ENCODE results near the gene TNFRSF11A. TPM values are rescaled to one million over a fixed set of nuclear protein-coding genes. Genes with fewer than 3 reads are reported as not detected.

TNFRSF11A gene
- total RNA-seq, 1 donor = 1.1 TPM

DNA sequence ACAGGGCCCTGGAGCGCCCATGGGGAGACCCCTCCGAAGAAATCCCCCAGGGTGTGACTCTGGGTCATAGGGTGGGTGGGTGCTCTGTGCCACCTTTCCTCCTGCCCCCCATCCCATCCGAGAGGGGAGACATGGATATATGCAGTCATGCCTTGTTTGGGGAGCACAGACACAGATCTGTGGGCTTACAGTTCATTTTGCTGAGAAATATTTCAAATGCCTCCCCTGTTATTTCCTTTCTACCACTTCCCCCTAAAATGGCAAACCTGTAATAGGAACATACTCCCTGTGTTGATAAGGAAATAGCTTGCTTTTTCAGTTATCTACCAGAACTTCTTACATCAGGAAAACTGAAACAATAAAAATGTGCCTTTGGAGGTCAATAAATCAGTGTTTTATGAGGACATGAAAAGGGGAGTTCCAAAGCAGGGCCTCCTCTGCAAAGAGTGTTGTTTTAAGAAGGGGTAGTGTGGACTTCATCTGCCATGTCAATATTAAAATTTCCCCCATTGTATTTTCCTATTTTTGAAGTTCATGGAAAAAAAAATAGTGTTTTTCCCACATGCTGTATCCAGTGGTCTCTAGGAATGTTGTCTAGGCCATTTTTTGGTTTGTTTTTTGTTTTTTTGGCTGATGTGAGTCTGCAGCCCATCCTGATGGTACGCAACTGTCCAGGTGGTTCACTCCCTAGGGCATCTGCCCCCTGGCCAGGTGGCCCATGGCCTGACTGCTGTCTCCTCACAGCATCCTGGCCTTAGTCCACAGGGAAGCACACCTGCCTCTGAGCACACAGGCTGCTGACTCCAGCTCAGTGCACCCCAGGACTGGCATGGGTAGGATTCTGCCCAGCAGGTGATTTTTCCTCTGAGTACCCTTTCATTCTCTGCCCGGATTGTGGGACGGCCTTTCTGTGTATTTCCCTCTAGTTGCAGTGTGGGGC lies 3.7 kb downstream of the TNFRSF11A start:
- H3K4me3 ChIP-seq (ENCODE audit: low read depth, low read length) = no peak overlapping the region
- TF ChIP-seq, protein P1, sequence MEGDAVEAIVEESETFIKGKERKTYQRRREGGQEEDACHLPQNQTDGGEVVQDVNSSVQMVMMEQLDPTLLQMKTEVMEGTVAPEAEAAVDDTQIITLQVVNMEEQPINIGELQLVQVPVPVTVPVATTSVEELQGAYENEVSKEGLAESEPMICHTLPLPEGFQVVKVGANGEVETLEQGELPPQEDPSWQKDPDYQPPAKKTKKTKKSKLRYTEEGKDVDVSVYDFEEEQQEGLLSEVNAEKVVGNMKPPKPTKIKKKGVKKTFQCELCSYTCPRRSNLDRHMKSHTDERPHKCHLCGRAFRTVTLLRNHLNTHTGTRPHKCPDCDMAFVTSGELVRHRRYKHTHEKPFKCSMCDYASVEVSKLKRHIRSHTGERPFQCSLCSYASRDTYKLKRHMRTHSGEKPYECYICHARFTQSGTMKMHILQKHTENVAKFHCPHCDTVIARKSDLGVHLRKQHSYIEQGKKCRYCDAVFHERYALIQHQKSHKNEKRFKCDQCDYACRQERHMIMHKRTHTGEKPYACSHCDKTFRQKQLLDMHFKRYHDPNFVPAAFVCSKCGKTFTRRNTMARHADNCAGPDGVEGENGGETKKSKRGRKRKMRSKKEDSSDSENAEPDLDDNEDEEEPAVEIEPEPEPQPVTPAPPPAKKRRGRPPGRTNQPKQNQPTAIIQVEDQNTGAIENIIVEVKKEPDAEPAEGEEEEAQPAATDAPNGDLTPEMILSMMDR (IDR thresholded peaks at IDR 0.05; ENCODE audit: insufficient read depth, low read length) = no peak
- DNase-seq (ENCODE audit: low read depth) = no peak

DNA sequence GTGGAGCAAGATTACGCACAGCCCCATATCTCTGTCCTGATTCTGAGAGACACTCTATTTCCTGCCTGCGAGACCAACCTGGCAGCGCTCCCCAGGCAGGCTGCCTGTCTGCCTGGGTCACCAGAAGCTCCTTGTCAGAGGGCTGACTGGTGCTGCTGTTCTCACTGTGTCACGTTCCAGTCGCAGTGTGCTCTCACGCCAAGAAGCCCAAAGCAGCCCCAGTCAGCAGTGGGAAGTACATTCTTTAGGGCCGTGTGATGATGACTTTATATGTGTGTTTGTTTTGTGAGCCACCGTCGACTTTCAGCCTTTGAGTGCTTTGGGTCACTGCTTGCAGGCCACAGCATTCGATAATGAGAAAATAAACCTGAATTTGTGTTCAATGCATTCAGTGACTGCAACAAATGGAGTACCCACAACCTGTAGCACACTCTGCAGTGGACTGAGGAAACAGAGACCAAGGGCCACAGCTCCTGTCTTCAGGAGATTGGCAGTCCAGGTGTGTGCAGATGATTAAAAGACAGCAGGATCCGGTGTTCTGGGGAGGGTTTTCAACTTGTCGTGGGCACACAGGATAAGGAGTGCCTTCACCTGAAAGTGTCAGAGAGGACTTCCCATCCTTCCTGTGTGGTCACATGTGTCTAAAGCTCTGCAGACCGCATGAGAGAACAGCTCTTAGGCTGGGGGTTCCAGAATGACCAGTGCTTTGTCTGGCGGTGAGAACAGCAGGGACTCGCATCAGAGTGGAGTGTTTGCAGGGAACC lies 4.8 kb downstream of the TNFRSF11A start:
- TF ChIP-seq, protein P1 (IDR thresholded peaks at IDR 0.05; ENCODE audit: insufficient read depth, low read length) = no peak
- H3K4me3 ChIP-seq (ENCODE audit: low read depth, low read length) = no peak overlapping the region
- DNase-seq (ENCODE audit: low read depth) = peak; percentile 80

DNA sequence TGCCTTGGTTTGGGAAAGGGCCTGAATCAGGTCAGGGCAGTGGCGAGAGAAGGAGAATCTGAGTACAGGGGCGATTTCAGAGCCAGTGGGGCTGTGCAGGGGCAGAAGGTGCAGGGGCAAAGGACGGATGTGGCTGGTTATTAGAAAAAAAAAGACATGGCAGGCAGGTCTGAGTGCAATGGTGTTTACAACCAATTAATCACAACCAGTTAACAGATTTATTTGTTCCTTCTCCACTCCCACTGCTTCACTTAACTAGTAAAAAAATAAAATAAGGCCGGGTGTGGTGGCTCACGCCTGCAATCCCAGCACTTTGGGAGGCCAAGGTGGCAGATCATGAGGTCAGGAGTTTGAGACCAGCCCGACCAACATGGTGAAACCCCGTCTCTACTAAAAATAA lies 5.5 kb downstream of the TNFRSF11A start:
- TF ChIP-seq, protein P1 (IDR thresholded peaks at IDR 0.05; ENCODE audit: insufficient read depth, low read length) = no peak
- no peak overlapping the region for H3K4me3 ChIP-seq (ENCODE audit: low read depth, low read length)
- no peak for DNase-seq (ENCODE audit: low read depth)

DNA sequence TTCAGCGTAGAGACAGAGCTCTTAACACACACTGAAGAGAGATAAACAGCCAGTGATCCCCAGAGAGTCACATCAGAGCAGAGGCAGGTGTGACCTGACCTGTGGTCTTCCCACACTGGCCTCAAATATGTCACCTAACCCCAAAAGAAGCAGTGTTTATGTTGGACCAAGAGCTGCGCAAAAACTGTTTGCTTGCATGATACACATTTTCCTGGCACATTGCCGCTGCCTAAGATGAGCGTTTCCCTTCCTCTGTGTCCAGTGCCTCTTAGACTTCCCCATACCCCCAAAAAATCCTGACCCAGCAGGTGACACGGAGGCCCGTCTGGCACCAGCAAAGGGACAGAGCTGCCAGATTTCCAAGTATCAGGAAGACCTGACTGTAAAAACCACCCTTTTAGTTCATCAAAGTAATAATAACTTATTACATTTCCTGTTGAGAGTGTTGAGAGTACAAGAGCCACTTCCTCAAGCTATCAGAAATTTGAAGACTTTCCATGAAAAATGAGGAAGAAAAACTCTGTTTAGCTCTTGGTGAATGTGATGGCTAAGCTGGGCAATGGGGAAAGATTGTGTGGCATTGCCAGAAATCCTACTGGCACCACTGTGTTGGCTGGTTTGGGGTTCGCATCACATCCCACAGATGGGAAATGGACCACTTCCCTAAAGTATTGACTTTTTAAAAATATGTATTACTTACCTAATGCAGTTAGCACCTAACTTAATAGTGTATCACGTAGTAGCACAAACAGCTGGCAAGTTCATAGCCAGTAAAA lies 6.7 kb downstream of the TNFRSF11A start:
- DNase-seq (ENCODE audit: low read depth) = peak; percentile 57
- TF ChIP-seq, protein P1 (IDR thresholded peaks at IDR 0.05; ENCODE audit: insufficient read depth, low read length) = no peak
- no peak overlapping the region for H3K4me3 ChIP-seq (ENCODE audit: low read depth, low read length)

DNA sequence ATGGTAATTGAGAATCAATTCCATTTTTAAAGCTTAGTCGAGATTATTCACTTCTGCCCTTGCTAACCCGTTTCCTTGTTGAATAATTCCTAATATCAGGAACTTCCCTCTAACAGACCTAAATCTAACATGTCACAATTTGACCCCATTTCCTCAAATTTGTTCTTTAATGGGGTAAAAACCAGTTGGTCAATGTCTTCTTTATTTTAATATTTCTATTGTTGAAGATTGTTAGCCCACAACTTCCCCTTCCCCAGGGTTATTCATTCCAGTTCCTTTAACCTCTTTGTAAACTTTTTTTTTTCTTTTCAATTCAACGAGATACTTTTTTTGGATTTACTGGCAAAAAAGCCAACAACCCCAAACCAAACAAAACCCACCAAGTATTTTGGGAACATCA lies 7.3 kb downstream of the TNFRSF11A start:
- no peak for DNase-seq (ENCODE audit: low read depth)
- TF ChIP-seq, protein P1 (IDR thresholded peaks at IDR 0.05; ENCODE audit: insufficient read depth, low read length) = no peak
- H3K4me3 ChIP-seq (ENCODE audit: low read depth, low read length) = no peak overlapping the region

DNA sequence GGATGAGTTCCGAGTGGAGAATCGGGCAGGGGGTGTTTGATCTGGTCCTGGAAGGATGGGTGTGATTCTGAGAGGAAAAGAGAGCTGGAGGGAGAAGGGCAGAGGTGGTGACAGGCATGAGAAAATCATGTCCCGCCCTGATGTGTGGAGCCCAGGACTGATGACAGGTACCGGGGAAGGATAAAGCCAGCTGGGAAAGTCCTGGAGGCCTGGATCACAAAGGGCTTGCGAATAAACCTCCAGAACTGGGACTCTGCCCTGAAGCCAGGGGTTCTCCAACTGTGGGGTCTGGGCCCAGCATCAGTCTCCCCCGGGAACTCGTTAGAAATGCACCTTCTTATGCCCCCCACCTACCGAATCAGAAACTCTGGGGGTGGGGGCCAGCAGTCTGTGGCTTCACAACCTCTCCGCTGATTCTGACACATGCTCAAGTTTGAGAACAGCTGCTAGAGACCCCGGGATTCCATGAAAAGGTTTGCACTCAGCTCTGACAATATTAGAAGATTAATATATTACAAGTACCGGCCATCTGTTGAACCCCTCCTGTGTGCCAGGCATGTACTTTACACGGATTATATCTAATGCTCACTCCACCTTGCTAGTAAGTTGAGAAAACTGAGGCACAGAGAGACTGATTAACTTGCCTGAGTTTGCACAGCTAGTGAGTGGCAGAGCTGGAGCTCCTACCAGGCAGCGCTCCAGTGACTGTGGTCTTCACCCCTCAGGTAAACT lies 8.0 kb downstream of the TNFRSF11A start:
- DNase-seq (ENCODE audit: low read depth) = no peak
- H3K4me3 ChIP-seq (ENCODE audit: low read depth, low read length) = no peak overlapping the region
- TF ChIP-seq, protein P1 (IDR thresholded peaks at IDR 0.05; ENCODE audit: insufficient read depth, low read length) = no peak
